ENCODE data around the gene TMED3.

The TMED3 gene
- long read RNA-seq, donor 1, transcript TMED3-201 (3 exons, 1,475 nt), result major isoform, 45 of 66 reads
- long read RNA-seq, donor 1, partial matches to known transcripts, result 21 of 66 reads
- long read RNA-seq, donor 1, other reads (novel, unspliced or antisense), result 0 of 66 reads
- long read RNA-seq, donor 2, transcript TMED3-201 (3 exons, 1,475 nt), result major isoform, 28 of 54 reads
- long read RNA-seq, donor 2, partial matches to known transcripts, result 26 of 54 reads
- long read RNA-seq, donor 2, other reads (novel, unspliced or antisense), result 0 of 54 reads
- long read RNA-seq, donor 3, transcript TMED3-201 (3 exons, 1,475 nt), result major isoform, 16 of 31 reads
- long read RNA-seq, donor 3, partial matches to known transcripts, result 15 of 31 reads
- long read RNA-seq, donor 3, other reads (novel, unspliced or antisense), result 0 of 31 reads
- long read RNA-seq, donor 4, transcript TMED3-201 (3 exons, 1,475 nt), result major isoform, 24 of 24 reads
- long read RNA-seq, donor 4, partial matches to known transcripts, result 0 of 24 reads
- long read RNA-seq, donor 4, other reads (novel, unspliced or antisense), result 0 of 24 reads
- long read RNA-seq, donor 5, transcript TMED3-201 (3 exons, 1,475 nt), result major isoform, 27 of 28 reads
- long read RNA-seq, donor 5, partial matches to known transcripts, result 0 of 28 reads
- long read RNA-seq, donor 5, other reads (novel, unspliced or antisense), result 0 of 28 reads
- long read RNA-seq, donor 6, transcript TMED3-201 (3 exons, 1,475 nt), result major isoform, 25 of 68 reads
- long read RNA-seq, donor 6, partial matches to known transcripts, result 43 of 68 reads
- long read RNA-seq, donor 6, other reads (novel, unspliced or antisense), result 0 of 68 reads
- long read RNA-seq, donor 7, result 0 reads
- long read RNA-seq, donor 8, transcript TMED3-201 (3 exons, 1,475 nt), result major isoform, 37 of 55 reads
- long read RNA-seq, donor 8, partial matches to known transcripts, result 18 of 55 reads
- long read RNA-seq, donor 8, other reads (novel, unspliced or antisense), result 0 of 55 reads

DNA sequence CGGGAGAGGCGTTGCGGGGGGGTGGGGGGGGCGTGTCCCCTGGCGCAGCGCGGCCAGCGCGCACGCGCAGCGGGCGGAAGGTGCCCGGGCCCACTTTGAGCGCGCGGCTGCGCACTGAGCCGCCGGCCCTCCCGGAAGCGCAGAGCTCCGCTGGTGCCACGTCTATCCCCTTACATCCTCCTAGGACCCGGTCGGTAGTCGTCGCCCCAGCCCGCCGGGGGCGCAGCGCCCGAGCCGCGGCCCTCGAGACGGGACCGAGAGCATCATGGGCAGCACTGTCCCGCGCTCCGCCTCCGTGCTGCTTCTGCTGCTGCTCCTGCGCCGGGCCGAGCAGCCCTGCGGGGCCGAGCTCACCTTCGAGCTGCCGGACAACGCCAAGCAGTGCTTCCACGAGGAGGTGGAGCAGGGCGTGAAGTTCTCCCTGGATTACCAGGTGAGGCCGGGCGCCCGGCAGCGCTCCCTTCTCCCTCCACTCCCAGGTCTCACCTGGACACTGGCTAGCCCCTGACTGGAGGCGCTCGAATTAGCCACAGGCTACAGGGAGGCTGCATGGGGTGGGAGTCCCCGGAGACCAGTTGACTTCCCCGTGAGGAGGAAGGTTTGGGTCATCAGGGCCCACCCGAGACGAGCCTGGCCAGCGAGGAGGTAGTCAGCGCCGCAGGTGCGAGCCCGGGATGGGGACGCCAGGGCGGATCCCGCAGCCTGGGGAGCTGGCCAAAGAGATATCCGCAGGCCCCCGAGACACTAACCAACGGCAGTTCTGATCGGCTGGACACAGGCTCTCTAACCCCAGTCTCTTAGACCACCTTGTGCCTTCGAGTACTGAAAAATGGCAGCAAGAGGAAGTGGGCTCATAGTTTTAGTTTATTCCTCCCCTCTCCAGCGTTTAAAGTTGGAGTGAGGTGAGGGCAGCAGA lies at the start of gene TMED3:
Gene TMED3, plus strand, starts transcription at position 128 of the 916 bp plus-strand sequence. Its CDS starts 138 bp downstream, at position 266.
- DNase-seq, result peak; percentile 88

DNA sequence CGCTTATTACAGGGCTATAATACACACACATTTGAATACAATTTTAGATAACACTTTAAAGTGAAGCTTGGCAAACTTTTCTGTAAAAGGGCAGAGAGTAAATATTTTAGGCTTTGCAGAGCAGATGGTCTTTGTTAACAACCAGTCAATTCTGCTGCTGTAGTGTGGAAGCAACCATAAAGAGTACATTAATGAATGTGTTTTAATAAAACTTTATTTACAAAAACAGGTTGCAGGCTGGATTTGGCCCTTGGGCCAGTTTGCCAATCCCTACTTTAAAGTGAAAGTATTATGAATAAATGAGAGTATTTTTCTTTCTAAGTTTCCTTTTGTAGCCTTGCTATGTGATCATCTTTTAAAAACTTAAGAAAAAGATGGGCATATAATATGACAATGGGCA lies 49.1 kb upstream of the TMED3 start:
- no peak for DNase-seq

DNA sequence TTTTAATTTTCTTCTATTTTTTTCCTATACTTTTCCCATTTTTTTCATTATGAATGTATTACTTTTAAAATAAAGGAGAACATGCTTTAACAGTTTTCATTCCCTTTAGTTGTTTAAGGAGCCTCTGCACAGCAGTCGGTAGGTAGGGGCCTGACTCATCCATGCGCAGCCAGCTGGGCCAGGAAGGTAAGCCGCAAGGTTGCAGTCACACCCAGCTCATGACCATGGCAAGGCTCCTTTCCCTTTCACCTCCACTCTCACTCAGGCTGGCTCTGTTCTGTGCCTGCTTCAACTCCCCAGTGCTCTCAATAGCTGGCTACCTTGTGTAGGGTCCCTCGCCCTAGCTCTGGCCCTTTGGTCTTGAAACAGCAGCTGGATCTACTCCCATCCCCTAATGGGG lies 45.7 kb upstream of the TMED3 start:
- DNase-seq, result no peak

DNA sequence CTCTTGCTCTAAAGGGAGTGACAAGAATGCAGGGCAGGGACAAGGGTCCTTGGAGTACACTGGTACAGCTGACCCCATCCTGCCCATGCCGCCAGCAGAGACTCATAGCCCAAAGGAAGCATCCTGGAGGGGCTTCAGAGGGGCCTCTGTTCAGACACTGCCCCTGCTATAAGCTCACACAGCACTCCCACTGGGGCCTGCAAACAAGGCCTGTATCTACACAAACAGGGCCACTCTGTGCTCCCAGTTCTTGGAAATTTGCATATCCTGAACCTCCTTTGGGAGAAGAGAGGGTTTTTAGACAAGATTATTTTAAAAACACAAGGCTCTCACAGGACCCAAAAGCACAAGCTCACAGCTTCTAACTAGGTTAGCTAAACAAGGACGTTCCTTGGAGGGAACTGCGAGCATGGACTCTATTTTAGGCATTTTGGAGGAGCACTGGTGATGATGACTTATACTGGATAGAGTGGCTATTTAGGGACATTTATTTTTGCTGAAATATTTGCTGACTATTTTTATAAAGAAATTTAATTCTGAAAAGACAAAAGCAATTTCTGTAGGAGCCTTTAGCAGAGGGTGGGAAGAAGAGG lies 44.8 kb upstream of the TMED3 start:
- no peak for DNase-seq

DNA sequence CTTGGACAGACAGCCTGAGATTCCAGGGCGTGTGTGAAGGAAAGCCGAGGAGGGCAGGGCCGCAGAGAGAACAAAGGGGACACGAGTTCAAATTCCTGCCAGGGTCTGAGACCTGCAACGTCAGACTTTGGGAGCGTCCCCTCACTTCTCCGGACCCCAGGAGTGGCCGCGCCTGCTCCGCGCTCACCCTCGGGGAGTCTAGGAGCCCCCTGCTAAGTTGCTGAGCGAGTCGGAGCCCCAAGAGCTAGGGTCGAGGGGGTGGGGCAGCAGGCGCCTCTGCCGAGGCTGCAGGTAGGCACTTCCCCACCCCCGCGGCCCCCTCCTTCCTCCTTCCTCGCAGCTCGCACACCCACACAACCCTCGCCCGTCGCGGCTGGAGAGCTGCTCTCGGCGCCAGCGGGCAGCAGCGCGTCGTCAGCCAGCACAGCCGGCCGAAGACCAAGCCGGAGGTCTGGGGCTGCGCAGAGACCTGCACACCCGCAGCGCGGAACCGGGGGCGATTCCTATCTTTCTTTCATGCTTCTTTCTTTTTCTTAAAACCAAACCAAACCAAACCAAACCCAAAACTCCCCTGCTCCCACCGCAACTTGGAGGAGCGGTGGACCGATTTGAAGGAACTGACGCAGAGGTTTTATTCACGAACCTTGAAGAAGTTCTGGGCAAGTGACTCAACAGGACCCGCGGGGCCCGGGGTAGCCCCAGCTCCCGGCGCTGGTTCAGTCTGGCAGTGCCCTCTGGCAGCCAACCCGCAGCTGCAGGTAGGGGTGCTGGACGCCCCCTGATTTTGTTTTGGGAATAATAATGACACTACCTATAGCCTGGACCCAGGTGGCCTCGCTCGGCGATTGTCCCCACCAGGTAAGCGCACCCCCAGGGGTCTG lies 28.3 kb upstream of the TMED3 start, which contains the start of gene ANKRD34C:
Gene ANKRD34C, plus strand, starts transcription at position 352 of the 881 bp plus-strand sequence. CDS start 10,563 bp downstream, outside the sequence.
- DNase-seq, result peak; percentile 27

DNA sequence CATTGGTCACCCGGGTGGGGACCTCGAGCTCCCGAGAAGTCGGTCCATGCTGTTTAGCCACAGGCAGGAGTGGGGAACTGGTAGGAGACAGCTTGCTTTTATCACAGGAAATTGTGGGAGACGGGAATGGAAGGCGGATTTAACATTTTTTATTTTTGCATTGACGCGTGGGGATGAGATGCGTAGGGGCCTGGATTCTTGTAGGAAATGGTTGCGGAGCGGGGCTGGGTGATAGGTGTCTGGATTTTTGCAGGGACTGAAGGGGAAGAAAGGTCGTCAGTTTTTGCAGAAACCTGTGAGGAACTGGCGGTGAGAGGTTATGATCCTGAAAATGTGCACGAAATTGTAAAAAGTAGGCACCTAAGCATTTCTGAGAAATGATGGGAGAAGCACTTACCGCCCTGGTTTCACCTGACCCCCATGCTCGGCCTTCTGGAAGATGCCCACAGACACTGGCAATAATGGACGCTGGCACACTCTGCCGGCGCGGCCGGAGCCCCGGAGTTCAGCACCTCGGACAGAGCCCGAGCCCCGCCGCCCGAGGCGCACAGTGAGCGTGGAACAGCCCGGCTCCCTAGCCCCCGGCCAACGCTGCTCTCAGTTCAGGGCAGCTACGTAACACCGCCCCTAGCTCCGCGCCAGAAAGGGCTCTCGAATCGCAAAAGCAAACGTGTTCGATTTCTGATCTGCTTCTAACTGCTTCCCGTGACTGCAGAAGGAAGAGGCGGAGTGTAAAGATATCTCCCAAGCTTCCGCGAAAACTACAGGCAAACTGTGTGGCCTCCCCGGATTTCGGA lies 27.5 kb upstream of the TMED3 start:
- peak; percentile 64 for DNase-seq

DNA sequence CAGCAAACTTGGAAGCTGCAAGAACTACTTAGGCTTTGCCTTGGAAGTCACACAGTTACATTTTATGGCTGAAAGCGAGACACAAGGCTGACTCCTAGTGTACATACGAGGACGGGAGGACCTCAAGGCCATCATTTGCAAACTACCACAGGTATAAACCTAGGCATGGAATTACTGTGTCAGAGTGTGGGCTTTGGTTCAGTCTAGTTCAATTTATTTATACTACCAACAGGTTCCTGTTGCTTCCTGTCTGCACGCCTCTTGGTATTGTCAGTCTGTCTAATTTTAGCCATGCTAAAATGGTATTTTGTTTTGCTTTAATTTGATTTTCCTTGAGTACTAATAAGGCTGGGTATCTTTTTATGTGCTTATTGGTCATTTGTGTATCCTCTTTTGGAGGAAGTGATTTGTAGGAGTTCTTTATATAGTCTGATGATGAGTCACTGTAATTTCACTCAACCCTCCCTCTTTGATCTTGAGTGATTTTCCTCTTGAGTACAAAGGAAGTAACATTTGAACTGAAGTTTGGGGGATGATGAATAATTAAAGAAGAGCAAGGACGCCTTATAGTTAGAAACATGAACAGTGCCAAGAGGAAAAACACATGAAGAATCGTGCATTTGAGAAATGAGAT lies 20.2 kb upstream of the TMED3 start:
- DNase-seq, result no peak

DNA sequence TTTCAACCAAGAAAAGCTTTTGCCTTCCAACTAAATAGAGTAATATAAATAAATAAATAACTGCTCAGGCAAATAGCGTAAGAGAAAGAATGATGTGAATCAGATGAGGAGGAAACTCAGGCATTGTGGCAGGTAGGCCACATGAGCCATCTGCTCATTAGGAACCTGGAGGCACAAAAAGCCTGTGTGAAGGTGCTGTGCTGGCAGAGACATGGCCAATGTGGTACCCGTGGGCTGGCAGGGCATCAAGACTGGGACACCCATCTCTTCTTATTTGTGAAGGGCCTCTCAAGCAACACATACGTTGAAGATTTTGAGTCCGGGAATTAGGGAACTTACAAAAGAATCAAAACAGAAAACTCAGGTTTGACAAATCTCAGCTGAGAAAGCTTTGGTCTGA lies 18.9 kb upstream of the TMED3 start:
- DNase-seq, result no peak

DNA sequence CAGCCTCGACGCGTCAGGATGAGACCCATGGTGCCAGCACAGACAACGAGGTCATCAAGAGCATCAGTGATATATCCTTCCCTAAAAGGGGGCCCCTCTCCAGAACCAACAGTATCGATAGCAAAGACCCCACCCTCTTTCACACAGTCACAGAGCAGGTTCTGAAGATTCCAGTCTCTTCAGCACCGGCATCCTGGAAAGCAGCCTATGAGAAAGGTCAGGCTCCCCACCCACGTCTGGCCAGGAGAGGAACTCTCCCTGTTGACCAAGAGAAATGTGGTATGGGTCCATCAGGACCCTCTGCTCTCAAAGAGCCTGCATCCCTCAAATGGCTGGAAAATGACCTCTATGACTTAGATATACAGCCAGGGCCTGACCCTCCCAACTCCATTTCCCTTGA lies 16.8 kb upstream of the TMED3 start:
- no peak for DNase-seq

DNA sequence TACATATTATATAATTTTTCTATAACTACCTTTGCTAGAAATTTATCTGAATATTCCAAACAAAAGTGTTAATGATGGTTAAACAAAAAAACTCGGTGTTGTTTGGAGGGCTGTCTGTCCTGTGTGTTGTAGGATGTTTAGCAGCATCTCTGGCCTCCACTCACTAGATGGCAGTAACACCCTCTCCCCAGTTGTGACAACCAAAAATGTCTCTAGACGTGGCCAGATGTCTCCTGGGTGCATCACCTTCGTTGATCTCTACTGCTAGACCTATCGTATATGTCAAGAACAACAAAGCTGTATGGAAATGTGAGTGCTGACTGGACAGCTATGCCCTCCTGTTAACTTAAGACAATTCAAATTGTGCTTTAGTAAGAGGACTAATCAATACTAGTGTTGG lies 14.3 kb upstream of the TMED3 start:
- no peak for DNase-seq

DNA sequence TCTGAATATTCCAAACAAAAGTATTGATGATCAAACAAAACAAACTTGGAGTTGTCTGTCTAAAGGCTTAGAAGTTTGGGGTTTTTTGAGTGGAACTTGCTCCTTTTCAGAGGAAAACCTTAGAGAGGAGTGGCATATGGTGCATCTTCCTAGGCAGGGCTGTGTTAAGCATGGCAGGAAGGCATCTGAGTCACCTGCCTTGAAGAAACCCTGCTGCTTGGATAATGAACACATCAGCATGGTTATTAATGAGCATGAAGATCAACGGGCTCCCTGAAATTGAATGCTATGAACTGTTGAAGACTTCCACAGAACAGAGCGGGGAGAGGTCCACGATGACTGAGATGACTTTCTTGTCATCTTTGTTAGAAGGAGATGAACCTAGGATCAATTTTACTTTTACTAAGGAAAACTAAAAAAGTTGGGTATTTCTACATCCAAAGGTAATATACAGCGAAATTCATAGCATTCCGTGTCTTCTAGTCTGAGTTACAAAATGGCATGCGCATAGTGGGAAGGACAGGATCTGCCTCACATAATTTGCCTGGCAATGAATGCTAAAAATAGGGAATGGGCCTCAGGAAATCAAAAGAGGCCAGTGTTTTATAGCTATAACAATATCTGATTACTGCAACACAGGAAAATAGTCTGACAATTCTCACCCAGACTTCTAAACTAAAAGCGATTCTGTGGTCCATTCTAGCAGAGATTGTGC lies 11.6 kb upstream of the TMED3 start:
- DNase-seq, result no peak

DNA sequence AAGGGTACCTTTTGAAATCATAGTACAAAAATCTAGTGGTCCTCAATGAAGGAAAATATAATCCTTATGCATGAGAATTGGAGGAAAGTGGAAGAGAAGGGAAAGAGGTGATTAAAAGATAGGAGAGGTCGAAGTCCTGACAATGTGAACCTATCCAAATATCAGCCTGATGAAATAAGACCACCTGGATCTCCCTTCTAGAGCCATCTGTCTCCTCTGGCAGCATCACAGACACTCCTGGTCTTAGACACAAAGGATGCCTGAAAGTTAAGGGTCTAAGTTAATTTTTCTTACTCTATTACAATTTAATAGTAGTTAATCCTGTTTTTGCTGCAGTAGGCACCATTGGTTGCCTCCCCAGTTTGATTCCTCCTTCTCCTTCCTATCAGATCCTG lies 11.1 kb upstream of the TMED3 start:
- DNase-seq, result no peak

DNA sequence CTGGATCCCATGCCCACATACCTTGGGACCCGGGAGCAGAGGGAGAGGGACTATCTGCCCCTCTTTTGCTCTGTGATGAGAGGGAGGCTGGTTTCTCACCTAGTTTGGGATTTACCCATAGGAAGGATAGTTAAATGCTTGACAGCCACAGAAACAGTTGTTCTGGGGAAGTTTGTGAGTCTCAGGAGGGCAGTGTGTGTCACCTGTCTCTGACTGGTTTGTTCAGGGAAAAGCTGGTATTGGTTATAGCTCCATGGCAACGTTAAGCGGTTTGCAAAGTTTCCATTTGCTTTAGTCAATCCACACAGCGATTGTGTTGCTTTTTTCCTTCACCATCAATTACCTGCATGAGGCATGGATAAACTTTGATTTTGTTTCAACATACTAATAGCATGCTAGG lies 3.7 kb upstream of the TMED3 start:
- no peak for DNase-seq

DNA sequence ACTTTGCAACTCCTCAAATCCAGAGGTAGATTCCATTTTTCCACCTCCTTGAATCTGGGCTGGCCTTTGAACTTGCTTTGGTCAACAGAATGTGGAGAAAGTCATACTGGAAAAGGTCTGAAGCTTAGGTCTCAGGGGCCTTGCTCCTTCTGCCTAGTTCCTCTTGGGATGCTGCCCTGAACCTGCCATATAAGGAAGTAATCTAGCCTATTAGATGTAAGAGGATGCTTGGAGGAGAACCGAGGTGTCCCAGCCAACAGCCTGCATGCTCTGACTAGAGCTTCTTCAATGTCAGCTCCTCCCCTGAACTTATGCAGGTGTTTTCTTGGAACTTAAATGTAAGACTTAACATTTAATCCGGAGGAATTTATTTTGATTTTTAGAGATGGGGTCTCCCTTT lies 2.0 kb upstream of the TMED3 start:
- no peak for DNase-seq

DNA sequence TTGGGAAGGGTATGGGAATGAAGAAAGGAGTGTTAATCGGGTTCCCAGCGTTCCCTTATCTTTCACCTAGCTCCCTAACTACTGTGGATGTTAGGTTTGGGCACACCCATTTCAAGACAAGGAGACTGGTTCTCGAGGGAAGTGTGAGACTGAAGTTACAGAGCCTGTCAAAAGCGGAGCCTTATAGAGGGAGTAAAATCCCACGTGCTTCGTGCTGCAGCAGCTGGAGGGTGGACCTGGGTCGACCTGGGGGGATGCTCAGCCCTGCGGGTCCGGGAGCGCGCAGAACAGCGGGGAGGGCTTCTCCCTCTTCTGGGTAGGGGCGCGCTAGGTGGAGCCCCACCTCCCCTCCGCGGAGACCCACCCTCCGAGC lies 314 bp upstream of the TMED3 start:
- peak; percentile 63 for DNase-seq

DNA sequence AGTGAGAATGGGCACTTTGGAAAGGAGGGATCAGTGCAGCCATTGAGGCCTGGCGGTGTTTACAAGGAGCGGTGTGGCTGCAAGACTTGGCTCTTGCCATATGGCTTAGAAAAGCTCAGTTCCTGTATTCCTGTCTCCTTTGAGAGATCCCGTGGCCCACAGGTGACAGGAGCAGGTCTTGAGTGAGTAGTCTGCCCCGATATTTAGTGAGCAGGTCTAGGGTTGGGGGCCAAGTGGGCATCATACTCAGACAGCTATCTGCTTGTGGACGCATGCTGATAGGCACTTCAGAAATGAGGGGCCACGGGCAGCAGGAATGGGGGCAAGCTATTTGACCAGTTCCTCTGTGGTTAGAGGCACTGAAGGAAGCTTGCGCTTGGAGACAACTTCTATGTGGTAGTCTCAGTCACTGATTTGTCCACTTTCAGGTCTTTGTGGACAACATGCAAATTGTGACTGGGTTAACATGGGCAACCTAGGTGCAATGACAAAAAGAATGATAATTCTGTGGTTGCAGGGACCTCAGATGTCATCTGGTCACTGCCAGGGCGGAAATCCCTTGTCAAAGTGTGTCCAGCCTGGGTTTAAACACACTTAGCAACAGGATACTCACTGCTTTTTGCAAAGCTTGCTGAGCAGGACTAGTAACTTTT lies 1.1 kb downstream of the TMED3 start:
- DNase-seq, result no peak

DNA sequence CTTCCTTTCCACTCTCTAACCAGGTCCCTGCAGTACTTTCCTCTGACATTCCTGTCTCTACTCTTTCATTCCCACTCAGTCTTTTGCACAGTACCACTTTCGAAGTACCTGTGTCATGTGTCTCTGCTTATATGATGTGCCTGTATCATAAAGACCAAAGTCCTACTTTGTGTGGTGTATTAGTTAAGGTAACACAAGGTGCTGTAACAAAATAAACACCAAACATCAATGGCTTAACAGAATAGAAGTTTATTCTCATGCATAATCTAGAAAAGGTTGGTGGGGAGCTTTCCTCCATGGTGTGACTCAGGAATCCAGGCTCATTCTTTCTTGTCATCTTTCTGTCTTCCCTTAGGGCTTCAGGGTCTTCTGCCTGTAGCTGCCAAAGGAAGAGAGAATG lies 3.3 kb downstream of the TMED3 start:
- DNase-seq, result no peak

DNA sequence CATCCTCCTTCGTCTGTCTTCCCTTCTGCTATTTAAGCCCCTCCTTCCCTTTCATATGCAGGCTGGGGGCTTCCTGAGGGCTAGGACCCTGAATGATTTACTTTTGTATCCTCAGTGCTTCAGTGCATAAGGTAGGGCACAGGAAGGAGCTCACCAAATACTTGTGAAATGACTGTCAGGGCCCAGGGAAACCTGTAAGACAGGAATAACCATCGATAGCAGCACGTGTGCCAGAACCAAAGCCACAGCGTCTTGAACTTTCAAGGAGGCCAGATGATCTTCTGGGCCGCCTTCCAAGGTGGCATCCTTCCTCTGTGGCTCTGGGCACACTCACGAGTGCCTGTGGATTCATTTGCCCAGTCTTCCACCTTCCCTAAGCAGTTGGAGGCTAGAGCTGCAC lies 3.9 kb downstream of the TMED3 start:
- DNase-seq, result no peak
